H1 (cell line): ENCODE results near the gene PRPS1. TPM values are rescaled to one million over a fixed set of nuclear protein-coding genes. Genes with fewer than 3 reads are reported as not detected.

Source experiments
- CTCF ChIA-PET: fragments of 300-600 bp; sonication (Branson Sonifier 250); formaldehyde crosslinking; loops from one replicate; lab custom pipeline; 2021; ENCODE audit not compliant: partially characterized antibody; lab: Charles Lee
- POLR2A ChIA-PET: fragments of 300-600 bp; sonication (Branson Sonifier 250); formaldehyde crosslinking; loops from one replicate; lab custom pipeline; 2021; ENCODE audit warnings: inconsistent platforms; ENCODE audit not compliant: partially characterized antibody; lab: Charles Lee
- DNase-seq, 2 experiments: peaks; one replicate each; pipeline versions ENCODE4 v3.0.0 to v3.0.0-alpha.2; 2010 to 2022; ENCODE audit warnings: low spot score in 2 of 2, low read depth in 1 of 2, mixed read lengths in 1 of 2
- FAIRE-seq: peaks from 2 replicates; lab custom pipeline; 2011; peaks lifted over from hg19 to GRCh38; lab: Jason Lieb, UNC
- H2AFZ ChIP-seq: 2 replicates; pipeline ENCODE4 v1.8.1; 2012; ENCODE audit warnings: low read length, inconsistent platforms
- H2AK5ac ChIP-seq: 2 replicates; pipeline ENCODE4 v1.6.1; 2013; ENCODE audit warnings: low read depth, low read length
- H2BK120ac ChIP-seq: replicated peaks from 2 replicates; pipeline ENCODE3; 2013; ENCODE audit warnings: low read depth, low read length, inconsistent platforms
- H2BK12ac ChIP-seq: 2 replicates; pipeline ENCODE4 v1.6.1; 2013; ENCODE audit warnings: low read depth, low read length
- H2BK15ac ChIP-seq: 2 replicates; pipeline ENCODE4 v1.6.1; 2013; ENCODE audit warnings: low read length
- H2BK20ac ChIP-seq: 2 replicates; pipeline ENCODE4 v1.6.1; 2013; ENCODE audit warnings: low read length
- H2BK5ac ChIP-seq: 2 replicates; pipeline ENCODE4 v1.6.1; 2013; ENCODE audit warnings: low read depth, low read length
- H3K14ac ChIP-seq: 2 replicates; pipeline ENCODE4 v1.6.1; 2013; ENCODE audit warnings: inconsistent platforms; ENCODE audit not compliant: insufficient read length
- H3K18ac ChIP-seq: 2 replicates; pipeline ENCODE4 v1.6.1; 2013; ENCODE audit warnings: low read length; ENCODE audit errors: extremely low read depth
- H3K23ac ChIP-seq: 2 replicates; pipeline ENCODE4 v1.6.1; 2013; ENCODE audit warnings: inconsistent platforms; ENCODE audit not compliant: insufficient read length
- H3K23me2 ChIP-seq: 2 replicates; pipeline ENCODE4 v1.6.1; 2013; ENCODE audit warnings: low read depth, low read length
- H3K27ac ChIP-seq: 2 replicates; pipeline ENCODE4 v1.6.1; 2011; ENCODE audit warnings: low read depth, low read length, inconsistent platforms
- H3K27me3 ChIP-seq, 4 experiments: replicated peaks in 1 of 4; 1 replicate in 1 of 4; 2 replicates in 3 of 4; pipeline versions ENCODE4 v1.6.1 to v1.8.1; 2011 to 2013; ENCODE audit warnings: low read length in 3 of 4, mild to moderate bottlenecking in 3 of 4, inconsistent platforms in 2 of 4, mixed read lengths in 2 of 4, moderate library complexity in 1 of 4; ENCODE audit not compliant: control insufficient read depth in 3 of 4, insufficient read depth in 3 of 4; ENCODE audit errors: extremely low read depth in 1 of 4
- H3K36me3 ChIP-seq, 4 experiments: 2 replicates each; pipeline versions ENCODE4 v1.6.1 to v1.8.1; 2011 to 2013; ENCODE audit warnings: mild to moderate bottlenecking in 4 of 4, low read length in 3 of 4, moderate library complexity in 2 of 4, control low read depth in 1 of 4, inconsistent platforms in 1 of 4; ENCODE audit not compliant: insufficient read depth in 4 of 4, control insufficient read depth in 2 of 4
- H3K4ac ChIP-seq: replicated peaks from 2 replicates; pipeline ENCODE3; 2013; ENCODE audit warnings: low read length, low read depth, mixed read lengths, inconsistent platforms; ENCODE audit not compliant: insufficient read length
- H3K4me1 ChIP-seq, 4 experiments: replicated peaks in 1 of 4; 1 replicate in 1 of 4; 2 replicates in 3 of 4; pipeline versions ENCODE4 v1.6.1 to v1.8.1; 2011 to 2013; ENCODE audit warnings: low read length in 3 of 4, inconsistent platforms in 2 of 4, mixed read lengths in 1 of 4; ENCODE audit not compliant: insufficient read depth in 4 of 4, control insufficient read depth in 3 of 4
- H3K4me2 ChIP-seq, 2 experiments: 2 replicates each; pipeline versions ENCODE4 v1.6.1 to v1.8.1; 2011 to 2013; ENCODE audit warnings: low read depth in 2 of 2, low read length in 2 of 2, control low read depth in 1 of 2, inconsistent platforms in 1 of 2, mild to moderate bottlenecking in 1 of 2; ENCODE audit not compliant: insufficient read depth in 1 of 2
- H3K4me3 ChIP-seq, 4 experiments: fragments of 200-600, 300-600 bp in 1 of 4; sonication (generic), shearing (Covaris generic), sonication (Bioruptor Twin) in 1 of 4; 2 replicates each; pipeline versions ENCODE4 v1.5.1 to v1.8.1; 2011 to 2016; ENCODE audit warnings: low read length in 4 of 4, low read depth in 3 of 4, control low read depth in 2 of 4, inconsistent platforms in 2 of 4, mild to moderate bottlenecking in 2 of 4, mixed read lengths in 1 of 4, moderate library complexity in 1 of 4; ENCODE audit not compliant: insufficient read depth in 2 of 4; ENCODE audit errors: extremely low read depth in 1 of 4
- H3K56ac ChIP-seq: replicated peaks from 2 replicates; pipeline ENCODE3; 2013; ENCODE audit warnings: low read depth, mild to moderate bottlenecking, mixed read lengths, low read length, inconsistent platforms; ENCODE audit not compliant: insufficient read length
- H3K79me1 ChIP-seq: 2 replicates; pipeline ENCODE4 v1.6.1; 2013; ENCODE audit warnings: low read depth, low read length, control low read depth
- H3K79me2 ChIP-seq, 2 experiments: 2 replicates each; pipeline versions ENCODE4 v1.6.1 to v1.8.1; 2012 to 2013; ENCODE audit warnings: low read length in 2 of 2, mild to moderate bottlenecking in 2 of 2, inconsistent platforms in 1 of 2; ENCODE audit not compliant: insufficient read depth in 2 of 2, control insufficient read depth in 1 of 2
- H3K9ac ChIP-seq, 4 experiments: replicated peaks in 1 of 4; 1 replicate in 1 of 4; 2 replicates in 3 of 4; pipeline versions ENCODE4 v1.6.1 to v1.8.1; 2011 to 2013; ENCODE audit warnings: low read depth in 3 of 4, low read length in 3 of 4, control low read depth in 2 of 4, mild to moderate bottlenecking in 2 of 4, moderate library complexity in 2 of 4, inconsistent platforms in 1 of 4; ENCODE audit errors: extremely low read depth in 1 of 4
- H3K9me3 ChIP-seq, 2 experiments: 2 replicates each; pipeline versions ENCODE4 v1.6.1 to v1.8.1; 2012 to 2013; ENCODE audit warnings: mild to moderate bottlenecking in 2 of 2, moderate library complexity in 2 of 2, control low read depth in 1 of 2, inconsistent platforms in 1 of 2, low read depth in 1 of 2, low read length in 1 of 2, mixed read lengths in 1 of 2; ENCODE audit not compliant: insufficient read depth in 2 of 2
- H4K20me1 ChIP-seq, 2 experiments: replicated peaks in 1 of 2; 2 replicates each; pipeline versions ENCODE3 to v1.8.1; 2011 to 2013; ENCODE audit warnings: inconsistent platforms in 2 of 2, low read length in 2 of 2, mild to moderate bottlenecking in 1 of 2; ENCODE audit not compliant: insufficient read depth in 2 of 2, control insufficient read depth in 1 of 2
- H4K5ac ChIP-seq: 2 replicates; pipeline ENCODE4 v1.6.1; 2013; ENCODE audit warnings: low read length, low read depth, mixed read lengths, inconsistent platforms; ENCODE audit not compliant: insufficient read length
- H4K8ac ChIP-seq: 2 replicates; pipeline ENCODE4 v1.8.0; 2013; ENCODE audit warnings: mild to moderate bottlenecking, moderate library complexity, low read length, inconsistent platforms; ENCODE audit not compliant: insufficient read depth; ENCODE audit errors: extremely low read depth
- H4K91ac ChIP-seq: replicated peaks from 2 replicates; pipeline ENCODE3; 2013; ENCODE audit warnings: low read length, mixed read lengths, inconsistent platforms; ENCODE audit not compliant: insufficient read length
- CEBPB ChIP-seq: IDR thresholded peaks from 2 replicates; pipeline ENCODE4 v1.6.1; 2012; ENCODE audit warnings: low read depth, low read length
- CTCF ChIP-seq, 3 experiments: IDR thresholded peaks; 1 replicate in 2 of 3; 2 replicates in 1 of 3; pipeline versions ENCODE4 v1.5.1 to v1.6.1; 2011; ENCODE audit warnings: low read length in 3 of 3, mild to moderate bottlenecking in 3 of 3, inconsistent platforms in 2 of 3, low read depth in 1 of 3, moderate library complexity in 1 of 3; ENCODE audit not compliant: insufficient read depth in 1 of 3; ENCODE audit errors: control extremely low read depth in 1 of 3
- HDAC2 ChIP-seq, 2 experiments: fragments of 300-600 bp in 1 of 2; sonication (generic) in 1 of 2; IDR thresholded peaks; 2 replicates each; pipeline ENCODE4 v1.6.1; 2011 to 2012; ENCODE audit warnings: low read depth in 2 of 2, low read length in 2 of 2, mild to moderate bottlenecking in 2 of 2, moderate library complexity in 2 of 2, borderline replicate concordance in 1 of 2, inconsistent platforms in 1 of 2
- RBBP5 ChIP-seq: IDR thresholded peaks from 2 replicates; pipeline ENCODE4 v1.7.1; 2012; ENCODE audit warnings: low read depth, mild to moderate bottlenecking, inconsistent platforms, low read length, moderate library complexity, borderline replicate concordance
- SP1 ChIP-seq: IDR thresholded peaks from 2 replicates; pipeline ENCODE4 v1.6.1; 2011; ENCODE audit warnings: low read depth, low read length
- TAF7 ChIP-seq: optimal IDR thresholded peaks from 2 replicates; pipeline ENCODE3; 2011; ENCODE audit warnings: low read depth, mild to moderate bottlenecking, inconsistent platforms, low read length, moderate library complexity, borderline replicate concordance
- YY1 ChIP-seq: IDR thresholded peaks from 2 replicates; pipeline ENCODE4 v1.6.1; 2011; ENCODE audit warnings: low read depth, mild to moderate bottlenecking, low read length
- ZNF274 ChIP-seq: IDR thresholded peaks from 2 replicates; pipeline ENCODE4 v1.7.0; 2012; ENCODE audit warnings: low read length, borderline replicate concordance; ENCODE audit errors: extremely low read depth
- WGBS, 2 experiments: shearing (Covaris generic) in 1 of 2; methylation state at CpG; one replicate each; pipeline versions ENCODE4 v1.1.6 to v1.1.7; 2013 to 2015; ENCODE audit warnings: low lambda C conversion rate in 2 of 2, mixed read lengths in 2 of 2, inconsistent platforms in 1 of 2, low coverage in 1 of 2, missing lambda C conversion rate in 1 of 2; ENCODE audit not compliant: insufficient replicate concordance in 2 of 2, insufficient coverage in 1 of 2, insufficient read length in 1 of 2; ENCODE audit errors: extremely low coverage in 1 of 2, missing lambda C conversion rate in 1 of 2; 5-methylcytosine and 5-hydroxymethylcytosine counted together
- polyA plus RNA-seq, 7 experiments: library from polyadenylated mRNA; depleted of rRNA in 3 of 7; stranded (reverse) in 5 of 7; unstranded in 2 of 7; fragments of >200 nt in 5 of 7; fragments of 200-250 nt in 2 of 7; gene quantifications; 1 replicate in 5 of 7; 2 replicates in 1 of 7; 4 replicates in 1 of 7; pipeline versions ENCODE4 v1.2.1 to v1.2.3, GENCODE V29; 2011 to 2013; ENCODE audit warnings: missing spikeins in 2 of 7, mixed read lengths in 2 of 7
- total RNA-seq: library from RNA; stranded (reverse); fragmentation: NEBNext Ultra II Directional; extraction: Animal tissue kit (Norgen Biotek cat#: 25700); gene quantifications from 2 replicates; pipeline ENCODE4 v1.2.1, GENCODE V29; 2021

PRPS1 gene
- total and polyA plus RNA-seq, 2 of the 8 experiments (the other 6 are each of a cell fraction or from before 2014, with no cell fraction given): 90.1 to 110 TPM

- Histone ChIP-seq H4K8ac (no peak overlapping the region), H3K4ac (no peak overlapping the region), H4K5ac (no peak overlapping the region), H2AK5ac (no peak overlapping the region), H3K4me1 (peaks cover 0 to 6% (median 2%) of the 10 kb centered on the region in 4 experiments; a peak in 2 of 7 replicates), H3K9me3 (no peaks in the 10 kb centered on the region), H2BK120ac (no peak overlapping the region), H3K4me3 (no peak overlapping the region), H3K36me3 (no peaks in the 10 kb centered on the region), H3K18ac (no peak overlapping the region), H3K9ac (no peak overlapping the region), H3K23me2 (no peaks in the 10 kb centered on the region), H2BK20ac (no peak overlapping the region)
- POLR2A ChIA-PET: no interaction called here
- 81% methylated on average over 4 of the region's 4 CpGs; no CpG with 5 or more reads in 1 of the 2 experiments for WGBS, 2 experiments
- TF ChIP-seq HDAC2 (IDR thresholded peaks at IDR 0.05; ENCODE audit: borderline replicate concordance in 1 of 2, low read depth in 2 of 2, low read length in 2 of 2) (no peak), RBBP5 (no peak), CTCF (IDR thresholded peaks at IDR 0.05; ENCODE audit: control extremely low read depth in 1 of 3, insufficient read depth in 1 of 3, low read depth in 1 of 3, low read length in 3 of 3) (no peak), ZNF274 (no peak), SP1 (no peak), CEBPB (no peak), YY1 (no peak), TAF7 (no peak)
- TF ChIP-seq, all 59 proteins: peak for 0
- Histone ChIP-seq H4K20me1 (no peaks in the 10 kb centered on the region), H3K79me2 (no peaks in the 10 kb centered on the region), H2BK5ac (no peak overlapping the region), H3K79me1 (no peaks in the 10 kb centered on the region), H3K27ac (no peak overlapping the region), H2BK12ac (no peak overlapping the region), H2AFZ (no peak overlapping the region), H3K27me3 (no peaks in the 10 kb centered on the region), H3K14ac (no peak overlapping the region), H3K56ac (no peak overlapping the region), H3K4me2 (no peak overlapping the region), H2BK15ac (no peak overlapping the region), H4K91ac (no peak overlapping the region), H3K23ac (no peak overlapping the region)
- DNase-seq (no peak), FAIRE-seq (no peak)
- CTCF ChIA-PET: interaction anchor here (1.1 kb wide), 1 partner anchor 59 kb away, joined by 3 read pairs; no protein-coding TSS in a partner anchor
These were observed 31.7 kb upstream of the PRPS1 start for GRCh38 chrX:107596651-107597050.
